GM23338 (cell line): Measurements from ENCODE around the gene CAMTA1. TPM values are rescaled to one million over a fixed set of nuclear protein-coding genes. Genes with fewer than 3 reads are reported as not detected.

Source experiments
- ATAC-seq: fragments of 200-7000 bp; cut with Tn5 transposase; 3 replicates; pipeline ENCODE4 v1.9.1; 2020
- DNase-seq: peaks from one replicate; pipeline ENCODE4 v3.0.0-alpha.2; 2015; ENCODE audit warnings: low spot score
- H2AFZ ChIP-seq: fragments of 200-600 bp; sonication (generic); 2 replicates; pipeline ENCODE4 v1.8.0; 2016; ENCODE audit warnings: antibody characterized with exemption, mild to moderate bottlenecking, moderate library complexity
- H3F3A ChIP-seq: fragments of 200-600 bp; sonication (generic); replicated peaks from 2 replicates; pipeline ENCODE4 v1.8.0; 2017; ENCODE audit warnings: antibody characterized with exemption, mixed run types, low read depth
- H3K27ac ChIP-seq: fragments of 200-600 bp; sonication (generic); 2 replicates; pipeline ENCODE4 v1.6.1; 2016; ENCODE audit warnings: low read depth
- H3K27me3 ChIP-seq: fragments of 200-600 bp; sonication (generic); 2 replicates; pipeline ENCODE4 v1.8.0; 2016; ENCODE audit warnings: mild to moderate bottlenecking, mixed run types, moderate library complexity; ENCODE audit not compliant: insufficient read depth
- H3K36me3 ChIP-seq: fragments of 200-600 bp; sonication (generic); 2 replicates; pipeline ENCODE4 v1.8.0; 2016; ENCODE audit warnings: mild to moderate bottlenecking; ENCODE audit not compliant: insufficient read depth
- H3K4me1 ChIP-seq: fragments of 200-600 bp; sonication (generic); 2 replicates; pipeline ENCODE4 v1.8.0; 2016; ENCODE audit warnings: mild to moderate bottlenecking, moderate library complexity; ENCODE audit not compliant: insufficient read depth
- H3K4me2 ChIP-seq: fragments of 200-600 bp; sonication (generic); 2 replicates; pipeline ENCODE4 v1.7.1; 2017; ENCODE audit warnings: mixed run types
- H3K4me3 ChIP-seq: fragments of 200-600 bp; sonication (generic); 2 replicates; pipeline ENCODE4 v1.6.1; 2016; ENCODE audit warnings: mixed run types
- H3K79me2 ChIP-seq: fragments of 200-600 bp; sonication (generic); replicated peaks from 2 replicates; pipeline ENCODE4 v1.8.0; 2017; ENCODE audit warnings: mild to moderate bottlenecking; ENCODE audit not compliant: insufficient read depth
- H3K9me2 ChIP-seq: fragments of 200-600 bp; sonication (generic); 2 replicates; pipeline ENCODE4 v1.8.0; 2017; ENCODE audit not compliant: insufficient read depth
- H4K20me1 ChIP-seq: fragments of 200-600 bp; sonication (generic); replicated peaks from 2 replicates; pipeline ENCODE4 v1.8.0; 2017; ENCODE audit warnings: mild to moderate bottlenecking; ENCODE audit not compliant: insufficient read depth
- H3K27ac Mint-ChIP-seq: 2 replicates; pipeline ENCODE4 v1.8.0; 2020; ENCODE audit warnings: inconsistent platforms, mild to moderate bottlenecking, moderate library complexity, mixed read lengths
- H3K27me3 Mint-ChIP-seq: 3 replicates; pipeline ENCODE4 v1.8.0; 2022; ENCODE audit warnings: low read depth, mild to moderate bottlenecking, moderate library complexity, mixed read lengths, inconsistent platforms; ENCODE audit not compliant: insufficient read depth, poor library complexity
- H3K36me3 Mint-ChIP-seq: 3 replicates; pipeline ENCODE4 v1.8.0; 2021; ENCODE audit warnings: low read depth, mild to moderate bottlenecking, inconsistent platforms, moderate library complexity, mixed read lengths
- H3K4me1 Mint-ChIP-seq: 3 replicates; pipeline ENCODE4 v1.8.0; 2020; ENCODE audit warnings: mild to moderate bottlenecking, inconsistent platforms, mixed read lengths
- H3K4me3 Mint-ChIP-seq: 3 replicates; pipeline ENCODE4 v1.8.0; 2021; ENCODE audit warnings: moderate library complexity, mild to moderate bottlenecking, inconsistent platforms, mixed read lengths
- H3K9me3 Mint-ChIP-seq: 3 replicates; pipeline ENCODE4 v1.8.0; 2020; ENCODE audit warnings: moderate library complexity, mild to moderate bottlenecking, inconsistent platforms, mixed read lengths
- CREB1 ChIP-seq: fragments of 250-450 bp; sonication (Bioruptor Pico); IDR thresholded peaks from 2 replicates; pipeline ENCODE4 v1.5.0; 2020; ENCODE audit warnings: low read depth, mild to moderate bottlenecking, moderate library complexity
- ETS1 ChIP-seq: IDR thresholded peaks from 2 replicates; pipeline ENCODE4 v1.6.1; 2016; ENCODE audit warnings: antibody characterized with exemption
- EZH2 ChIP-seq: fragments of 200-600 bp; sonication (generic); IDR thresholded peaks from one replicate; pipeline ENCODE4 v1.8.0; 2017; ENCODE audit warnings: antibody characterized with exemption, mild to moderate bottlenecking, low read depth; ENCODE audit not compliant: unreplicated experiment
- EZH2phosphoT487 ChIP-seq: fragments of 200-600 bp; sonication (generic); IDR thresholded peaks from one replicate; pipeline ENCODE4 v1.8.1; 2018; ENCODE audit warnings: antibody characterized with exemption; ENCODE audit not compliant: unreplicated experiment
- JUNB ChIP-seq: IDR thresholded peaks from one replicate; pipeline ENCODE4 v1.6.1; 2016; ENCODE audit warnings: antibody characterized with exemption; ENCODE audit not compliant: unreplicated experiment
- POLR2AphosphoS5 ChIP-seq: IDR thresholded peaks from 2 replicates; pipeline ENCODE4 v1.6.1; 2016; ENCODE audit warnings: antibody characterized with exemption, low read depth
- STAT1 ChIP-seq: IDR thresholded peaks from one replicate; pipeline ENCODE4 v1.6.1; 2016; ENCODE audit warnings: antibody characterized with exemption; ENCODE audit not compliant: unreplicated experiment
- ZNF331 ChIP-seq: fragments of 250-450 bp; sonication (Bioruptor Pico); IDR thresholded peaks from 2 replicates; pipeline ENCODE4 v1.5.0; 2020; ENCODE audit warnings: low read depth, mild to moderate bottlenecking, moderate library complexity
- ZNF462 ChIP-seq: fragments of 250-450 bp; sonication (Bioruptor Pico); IDR thresholded peaks from 2 replicates; pipeline ENCODE4 v1.5.0; 2020; ENCODE audit warnings: mild to moderate bottlenecking, moderate library complexity
- polyA plus RNA-seq: library from polyadenylated mRNA; unstranded; fragments of >200 nt; fragmentation: Nextera tagmentation; extraction: Ambion mirVana; gene quantifications from 2 replicates; pipeline ENCODE4 v1.2.1, GENCODE V29; 2016
- total RNA-seq: library from RNA; depleted of rRNA; stranded (reverse); fragments of >200 nt; shearing (Covaris generic); gene quantifications from 2 replicates; pipeline ENCODE4 v1.2.3, GENCODE V29; 2014

CAMTA1 gene
- total and polyA plus RNA-seq, 2 experiments from 2014 or later, result 115 to 519 TPM

- H3K9me2 ChIP-seq, result no peaks in the 10 kb centered on the region
- H3K27ac ChIP-seq, result no peak overlapping the region
- DNase-seq, result no peak
- H3K4me2 ChIP-seq, result no peak overlapping the region
- Mint-ChIP-seq H3K4me3 (no peak overlapping the region), H3K27me3 (peaks cover 2% of the 10 kb centered on the region), H3K27ac (no peak overlapping the region), H3K36me3 (no peaks in the 10 kb centered on the region), H3K4me1 (no peaks in the 10 kb centered on the region; the same call in 2 of the 3 replicates), H3K9me3 (no peaks in the 10 kb centered on the region)
- no peaks in the 10 kb centered on the region for H3K79me2 ChIP-seq
- no peak for ATAC-seq
- no peaks in the 10 kb centered on the region; the same call in none of the 2 replicates for H4K20me1 ChIP-seq
- no peaks in the 10 kb centered on the region for H3K36me3 ChIP-seq
- H3K4me3 ChIP-seq, result no peak overlapping the region
- no peaks in the 10 kb centered on the region for H3K27me3 ChIP-seq
- H3F3A ChIP-seq, result no peaks in the 10 kb centered on the region
- TF ChIP-seq STAT1, result no peak
- no peak for TF ChIP-seq CREB1 (CRISPR knock-in tag)
- no peak for TF ChIP-seq ETS1
- no peak for TF ChIP-seq POLR2AphosphoS5
- TF ChIP-seq EZH2phosphoT487, result no peak
- no peak for TF ChIP-seq ZNF462 (CRISPR knock-in tag)
- no peak for TF ChIP-seq JUNB
- TF ChIP-seq ZNF331 (CRISPR knock-in tag), result no peak
- no peak for TF ChIP-seq EZH2
- H2AFZ ChIP-seq, result no peak overlapping the region
- no peaks in the 10 kb centered on the region for H3K4me1 ChIP-seq
Observed at GRCh38 chr1:7192453-7192852, 407.2 kb downstream of the CAMTA1 start.
